Nephron (organoid): ENCODE measurements around the gene ATP13A3.

Experiments
- H3K27ac Mint-ChIP-seq, 3 experiments: 2 replicates each; pipeline ENCODE4 v1.8.0; 2020; ENCODE audit warnings: mixed read lengths in 3 of 3, mild to moderate bottlenecking in 2 of 3, moderate library complexity in 1 of 3
- H3K27me3 Mint-ChIP-seq: 2 replicates; pipeline ENCODE4 v1.8.0; 2021; ENCODE audit warnings: low read depth, mild to moderate bottlenecking, moderate library complexity, mixed read lengths
- H3K36me3 Mint-ChIP-seq: 2 replicates; pipeline ENCODE4 v1.8.0; 2020; ENCODE audit warnings: low read depth, mixed read lengths
- H3K4me1 Mint-ChIP-seq: 2 replicates; pipeline ENCODE4 v1.8.0; 2020; ENCODE audit warnings: mixed read lengths
- H3K4me3 Mint-ChIP-seq, 3 experiments: 2 replicates each; pipeline ENCODE4 v1.8.0; 2020; ENCODE audit warnings: mild to moderate bottlenecking in 3 of 3, mixed read lengths in 3 of 3, moderate library complexity in 2 of 3
- H3K9me3 Mint-ChIP-seq: 2 replicates; pipeline ENCODE4 v1.8.0; 2020; ENCODE audit warnings: mixed read lengths
- TF ChIP-seq, protein P1 (sequence below), 3 experiments: fragments of 200-600 bp; sonication (generic); IDR thresholded peaks; one replicate each; pipeline ENCODE4 v1.5.0; 2021; ENCODE audit warnings: antibody characterized with exemption in 3 of 3; ENCODE audit not compliant: unreplicated experiment in 3 of 3

ATP13A3 gene

DNA sequence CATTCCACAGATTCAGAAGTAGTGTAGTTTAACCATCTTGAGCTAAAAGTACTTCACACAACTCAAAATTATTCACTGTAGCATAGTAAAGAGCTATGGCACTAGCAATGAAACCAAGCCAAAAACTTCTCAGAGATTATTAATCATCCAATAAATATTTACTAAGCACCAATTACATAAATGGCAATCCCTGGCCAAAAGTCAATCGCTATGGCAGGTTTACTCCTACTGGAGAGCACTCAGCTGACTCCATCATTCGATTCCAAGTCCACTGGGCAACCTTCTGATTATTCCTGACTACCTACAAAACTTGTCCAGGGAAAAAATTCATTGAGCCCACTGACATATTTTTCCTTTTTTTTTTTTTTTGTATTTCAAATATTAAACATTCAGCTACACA lies 23.9 kb downstream of the ATP13A3 start:
- Mint-ChIP-seq H3K4me3 (no peak overlapping the region), H3K36me3 (peaks cover 24% of the 10 kb centered on the region), H3K27ac (no peak overlapping the region), H3K4me1 (peaks cover 5% of the 10 kb centered on the region), H3K9me3 (no peaks in the 10 kb centered on the region), H3K27me3 (no peaks in the 10 kb centered on the region)
- TF ChIP-seq, protein P1, sequence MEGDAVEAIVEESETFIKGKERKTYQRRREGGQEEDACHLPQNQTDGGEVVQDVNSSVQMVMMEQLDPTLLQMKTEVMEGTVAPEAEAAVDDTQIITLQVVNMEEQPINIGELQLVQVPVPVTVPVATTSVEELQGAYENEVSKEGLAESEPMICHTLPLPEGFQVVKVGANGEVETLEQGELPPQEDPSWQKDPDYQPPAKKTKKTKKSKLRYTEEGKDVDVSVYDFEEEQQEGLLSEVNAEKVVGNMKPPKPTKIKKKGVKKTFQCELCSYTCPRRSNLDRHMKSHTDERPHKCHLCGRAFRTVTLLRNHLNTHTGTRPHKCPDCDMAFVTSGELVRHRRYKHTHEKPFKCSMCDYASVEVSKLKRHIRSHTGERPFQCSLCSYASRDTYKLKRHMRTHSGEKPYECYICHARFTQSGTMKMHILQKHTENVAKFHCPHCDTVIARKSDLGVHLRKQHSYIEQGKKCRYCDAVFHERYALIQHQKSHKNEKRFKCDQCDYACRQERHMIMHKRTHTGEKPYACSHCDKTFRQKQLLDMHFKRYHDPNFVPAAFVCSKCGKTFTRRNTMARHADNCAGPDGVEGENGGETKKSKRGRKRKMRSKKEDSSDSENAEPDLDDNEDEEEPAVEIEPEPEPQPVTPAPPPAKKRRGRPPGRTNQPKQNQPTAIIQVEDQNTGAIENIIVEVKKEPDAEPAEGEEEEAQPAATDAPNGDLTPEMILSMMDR (IDR thresholded peaks at IDR 0.05; ENCODE audit: unreplicated experiment in 3 of 3), result no peak

DNA sequence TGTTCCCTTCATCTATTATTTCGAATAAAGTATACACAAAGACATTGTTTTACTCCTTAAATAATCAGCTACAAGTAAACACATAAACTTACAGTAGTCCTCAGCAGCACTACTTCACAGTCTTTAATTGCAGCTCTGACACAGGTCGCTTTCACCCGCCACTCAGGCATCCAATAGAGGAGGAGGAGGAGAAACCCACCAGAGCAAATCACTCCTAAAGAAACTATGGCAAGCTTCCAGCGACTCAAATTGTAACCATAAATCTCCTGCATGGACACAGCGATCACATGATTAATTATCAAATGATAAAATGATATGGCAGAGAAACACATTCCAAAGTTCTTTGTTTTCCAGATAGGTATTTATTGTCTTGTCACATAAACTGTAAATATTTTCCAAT lies 26.2 kb downstream of the ATP13A3 start:
- Mint-ChIP-seq H3K4me1 (peaks cover 5% of the 10 kb centered on the region), H3K27ac (no peak overlapping the region), H3K27me3 (no peaks in the 10 kb centered on the region), H3K36me3 (peaks cover 38% of the 10 kb centered on the region), H3K4me3 (no peak overlapping the region), H3K9me3 (no peaks in the 10 kb centered on the region)
- TF ChIP-seq, protein P1 (IDR thresholded peaks at IDR 0.05; ENCODE audit: unreplicated experiment in 3 of 3), result no peak

DNA sequence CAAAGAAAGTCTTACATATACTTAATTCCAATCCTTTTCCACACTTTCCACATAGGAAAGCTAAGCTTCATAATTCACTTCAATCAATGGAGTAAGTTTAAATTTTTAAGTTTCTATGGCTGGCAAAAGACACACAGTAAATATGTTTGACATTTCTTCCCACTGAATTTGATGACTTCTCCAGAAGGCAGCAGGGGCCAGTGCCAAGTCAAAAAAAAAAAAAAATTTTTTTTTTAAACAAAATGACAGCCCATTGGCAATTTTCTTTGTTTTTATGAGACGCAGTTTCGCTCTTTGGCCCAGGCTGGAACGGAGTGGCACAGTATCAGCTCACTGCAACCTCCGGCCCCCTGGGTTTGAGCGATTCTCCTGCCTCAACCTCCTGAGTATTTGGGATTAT lies 28.7 kb downstream of the ATP13A3 start:
- Mint-ChIP-seq H3K4me1 (peaks cover 5% of the 10 kb centered on the region), H3K4me3 (no peak overlapping the region), H3K9me3 (no peaks in the 10 kb centered on the region), H3K36me3 (peaks cover 47% of the 10 kb centered on the region), H3K27me3 (no peaks in the 10 kb centered on the region), H3K27ac (no peak overlapping the region)
- TF ChIP-seq, protein P1 (IDR thresholded peaks at IDR 0.05; ENCODE audit: unreplicated experiment in 3 of 3), result no peak

DNA sequence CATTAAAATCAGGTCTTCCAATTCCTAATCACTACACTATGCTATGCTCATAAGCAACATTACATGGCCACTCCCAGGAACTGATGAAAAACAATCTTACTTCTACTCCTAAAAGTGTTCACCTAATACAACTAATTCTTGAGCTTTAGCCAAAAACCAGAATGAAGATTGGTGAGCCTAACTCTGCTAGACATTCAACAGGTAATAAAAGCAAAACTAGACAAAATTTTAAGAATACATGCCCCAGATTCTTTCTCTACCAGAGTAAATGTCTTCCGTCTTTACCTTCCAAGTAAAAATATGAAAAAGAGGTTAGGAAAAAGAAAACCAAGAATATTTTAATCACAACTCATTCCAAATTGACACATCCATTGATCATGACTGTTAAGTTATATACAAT lies 31.3 kb downstream of the ATP13A3 start:
- Mint-ChIP-seq H3K27ac (no peak overlapping the region), H3K27me3 (no peaks in the 10 kb centered on the region), H3K4me3 (no peak overlapping the region), H3K4me1 (peaks cover 2% of the 10 kb centered on the region), H3K36me3 (peaks cover 60% of the 10 kb centered on the region), H3K9me3 (no peaks in the 10 kb centered on the region)
- TF ChIP-seq, protein P1 (IDR thresholded peaks at IDR 0.05; ENCODE audit: unreplicated experiment in 3 of 3), result no peak

DNA sequence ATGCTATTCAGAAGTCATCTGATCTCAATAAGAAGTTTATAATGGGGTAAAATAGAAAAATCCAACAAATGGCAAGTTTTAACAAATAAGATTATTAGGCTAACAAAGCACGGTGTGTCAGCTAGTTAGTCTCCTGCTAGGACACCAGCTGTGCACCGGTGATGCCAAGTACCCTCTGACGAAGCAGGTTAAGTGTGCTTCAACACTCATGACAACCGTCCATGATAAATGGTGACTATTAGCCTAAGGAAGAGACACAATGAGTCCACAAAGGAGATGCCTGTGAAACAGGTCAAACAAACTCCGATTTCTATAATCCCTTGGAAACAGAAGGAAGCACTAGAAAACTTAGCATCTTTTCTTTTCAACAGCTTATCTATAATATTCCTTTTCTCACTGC lies 36.5 kb downstream of the ATP13A3 start:
- no peaks in the 10 kb centered on the region for H3K27me3 Mint-ChIP-seq
- no peaks in the 10 kb centered on the region for H3K4me1 Mint-ChIP-seq
- H3K9me3 Mint-ChIP-seq, result no peaks in the 10 kb centered on the region
- H3K27ac Mint-ChIP-seq, result no peak overlapping the region
- peaks cover 71% of the 10 kb centered on the region for H3K36me3 Mint-ChIP-seq
- TF ChIP-seq, protein P1 (IDR thresholded peaks at IDR 0.05; ENCODE audit: unreplicated experiment in 3 of 3), result no peak
- no peak overlapping the region for H3K4me3 Mint-ChIP-seq

DNA sequence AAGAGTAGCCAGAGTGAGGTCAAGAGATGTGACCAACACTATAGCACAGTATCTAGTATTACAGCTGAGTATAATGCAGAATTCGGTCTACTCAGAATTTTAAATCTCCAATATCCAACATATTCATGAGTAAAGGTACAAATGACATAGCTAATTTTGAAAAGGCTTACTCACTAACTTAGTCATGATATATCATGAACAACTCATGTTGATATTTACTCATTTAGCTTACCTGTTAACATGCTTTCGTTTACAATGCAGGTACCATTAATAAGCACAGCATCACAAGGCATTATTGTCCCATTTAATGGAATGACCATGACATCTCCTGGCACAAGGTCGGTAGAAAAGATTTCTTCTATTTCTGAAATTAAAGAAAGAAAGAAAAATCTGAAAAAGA lies 36.9 kb downstream of the ATP13A3 start:
- Mint-ChIP-seq H3K27me3 (no peaks in the 10 kb centered on the region), H3K4me1 (no peaks in the 10 kb centered on the region), H3K9me3 (no peaks in the 10 kb centered on the region), H3K27ac (no peak overlapping the region), H3K36me3 (peaks cover 68% of the 10 kb centered on the region), H3K4me3 (no peak overlapping the region)
- TF ChIP-seq, protein P1 (IDR thresholded peaks at IDR 0.05; ENCODE audit: unreplicated experiment in 3 of 3), result no peak
